ENCODE results near the gene ARHGAP19. TPM values are rescaled to one million over a fixed set of nuclear protein-coding genes. Genes with fewer than 3 reads are reported as not detected.

ARHGAP19 gene
- total and polyA plus RNA-seq, 9 of the 15 experiments (the other 6 are each of a cell fraction or from before 2014, with no cell fraction given), result 14.8 to 49.5 (median 26.8) TPM

- TF ChIP-seq, protein P1, sequence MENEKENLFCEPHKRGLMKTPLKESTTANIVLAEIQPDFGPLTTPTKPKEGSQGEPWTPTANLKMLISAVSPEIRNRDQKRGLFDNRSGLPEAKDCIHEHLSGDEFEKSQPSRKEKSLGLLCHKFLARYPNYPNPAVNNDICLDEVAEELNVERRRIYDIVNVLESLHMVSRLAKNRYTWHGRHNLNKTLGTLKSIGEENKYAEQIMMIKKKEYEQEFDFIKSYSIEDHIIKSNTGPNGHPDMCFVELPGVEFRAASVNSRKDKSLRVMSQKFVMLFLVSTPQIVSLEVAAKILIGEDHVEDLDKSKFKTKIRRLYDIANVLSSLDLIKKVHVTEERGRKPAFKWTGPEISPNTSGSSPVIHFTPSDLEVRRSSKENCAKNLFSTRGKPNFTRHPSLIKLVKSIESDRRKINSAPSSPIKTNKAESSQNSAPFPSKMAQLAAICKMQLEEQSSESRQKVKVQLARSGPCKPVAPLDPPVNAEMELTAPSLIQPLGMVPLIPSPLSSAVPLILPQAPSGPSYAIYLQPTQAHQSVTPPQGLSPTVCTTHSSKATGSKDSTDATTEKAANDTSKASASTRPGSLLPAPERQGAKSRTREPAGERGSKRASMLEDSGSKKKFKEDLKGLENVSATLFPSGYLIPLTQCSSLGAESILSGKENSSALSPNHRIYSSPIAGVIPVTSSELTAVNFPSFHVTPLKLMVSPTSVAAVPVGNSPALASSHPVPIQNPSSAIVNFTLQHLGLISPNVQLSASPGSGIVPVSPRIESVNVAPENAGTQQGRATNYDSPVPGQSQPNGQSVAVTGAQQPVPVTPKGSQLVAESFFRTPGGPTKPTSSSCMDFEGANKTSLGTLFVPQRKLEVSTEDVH (IDR thresholded peaks at IDR 0.05; ENCODE audit: low read depth, partially characterized antibody), result no peak
- no peak for TF ChIP-seq ZNF239 (CRISPR knock-in tag; IDR thresholded peaks at IDR 0.05)
- no peak for TF ChIP-seq MTA2 (IDR thresholded peaks at IDR 0.05; ENCODE audit: low read depth)
- TF ChIP-seq NCOA4 (IDR thresholded peaks at IDR 0.05; ENCODE audit: partially characterized antibody), result no peak
- TF ChIP-seq SPI1 (IDR thresholded peaks at IDR 0.05; ENCODE audit: borderline replicate concordance, low read depth, low read length), result 0 out of 2 replicates have a peak, but pooled peaks have one; percentile 3
- TF ChIP-seq TFAP4 (CRISPR knock-in tag; IDR thresholded peaks at IDR 0.05; ENCODE audit: borderline replicate concordance), result peak; percentile 42; the same call in 1 of the 2 replicates
- TF ChIP-seq SREBF2 (CRISPR knock-in tag; IDR thresholded peaks at IDR 0.05), result no peak
- peak; percentile 79 for TF ChIP-seq SREBF1 (IDR thresholded peaks at IDR 0.05; ENCODE audit: borderline replicate concordance, low read depth, low read length)
- no peak for TF ChIP-seq STAT5B (CRISPR knock-in tag; IDR thresholded peaks at IDR 0.05)
- no peak for TF ChIP-seq ZBTB2 (IDR thresholded peaks at IDR 0.05)
- peak; percentile 59 for TF ChIP-seq CCNT2 (IDR thresholded peaks at IDR 0.05; ENCODE audit: borderline replicate concordance, extremely low read depth, insufficient read length, low read depth, low read length)
- peak; percentile 34 for TF ChIP-seq KDM5B (IDR thresholded peaks at IDR 0.05; ENCODE audit: insufficient replicate concordance, low read depth, low read length)
- TF ChIP-seq ARID3A (IDR thresholded peaks at IDR 0.05; ENCODE audit: borderline replicate concordance, low read depth, low read length), result no peak
- no peak for TF ChIP-seq RCOR1 (IDR thresholded peaks at IDR 0.05; ENCODE audit: borderline replicate concordance in 1 of 2, low read depth in 2 of 2, low read length in 2 of 2)
- no peak for TF ChIP-seq FIP1L1 (IDR thresholded peaks at IDR 0.05; ENCODE audit: low read depth, low read length, poor library complexity, severe bottlenecking)
- TF ChIP-seq DACH1 (IDR thresholded peaks at IDR 0.05; ENCODE audit: partially characterized antibody), result no peak
- TF ChIP-seq SIX5 (IDR thresholded peaks at IDR 0.05; ENCODE audit: borderline replicate concordance in 1 of 2, insufficient read depth in 1 of 2, low read depth in 1 of 2, low read length in 2 of 2), result peak in 1 of 2 experiments; percentile 37; a peak in 1 of 4 replicates
- TF ChIP-seq NR2C2 (CRISPR knock-in tag; IDR thresholded peaks at IDR 0.05), result no peak
- peak; percentile 57 for TF ChIP-seq NR2C2 (tag; IDR thresholded peaks at IDR 0.05)
- no peak for TF ChIP-seq CBFA2T2 (conservative IDR thresholded peaks at IDR 0.05)
Measured at GRCh38 chr10:97334370-97335175, 42.1 kb upstream of the ARHGAP19 start, which contains the start of gene FRAT2 (continued).

All from K562 (cell line).